ENCODE measurements around the gene HTATSF1. TPM values are rescaled to one million over a fixed set of nuclear protein-coding genes. Genes with fewer than 3 reads are reported as not detected.

HTATSF1 gene
- polyA plus RNA-seq, 3 donors, result 95.2 to 116 (median 104) TPM

GRCh38 chrX:136477026-136477425 lies 20.4 kb upstream of the HTATSF1 start:
- DNase-seq, result no peak

- peak; percentile 38 for DNase-seq
Measured at GRCh38 chrX:136480383-136480782, 17.0 kb upstream of the HTATSF1 start.

- no peak for DNase-seq
Measured at GRCh38 chrX:136487647-136488046, 9.7 kb upstream of the HTATSF1 start, which contains the start of gene BRS3. Gene BRS3 (plus strand): TSS chrX:136487947. CDS start chrX:136488115, 168 bp downstream.

GRCh38 chrX:136488706-136489105 lies 8.7 kb upstream of the HTATSF1 start:
- DNase-seq, result no peak

GRCh38 chrX:136491832-136492231 lies 5.6 kb upstream of the HTATSF1 start:
- DNase-seq, result no peak

- no peak for DNase-seq
Measured at GRCh38 chrX:136493011-136493410, 4.4 kb upstream of the HTATSF1 start.

GRCh38 chrX:136495043-136495442 lies 2.3 kb upstream of the HTATSF1 start:
- DNase-seq, result no peak

GRCh38 chrX:136496186-136496763 lies 1.1 kb upstream of the HTATSF1 start:
- DNase-seq, result no peak

GRCh38 chrX:136496764-136497555 lies 432 bp upstream of the HTATSF1 start:
- DNase-seq, result peak; percentile 86

- DNase-seq, result no peak
Measured at GRCh38 chrX:136519069-136519468, 21.7 kb downstream of the HTATSF1 start.

- no peak for DNase-seq
Measured at GRCh38 chrX:136523770-136524169, 26.4 kb downstream of the HTATSF1 start.

- peak; percentile 48 for DNase-seq
Measured at GRCh38 chrX:136525738-136526606, 28.6 kb downstream of the HTATSF1 start.

GRCh38 chrX:136528645-136529315 lies 31.4 kb downstream of the HTATSF1 start:
- no peak for DNase-seq

- no peak for DNase-seq
Measured at GRCh38 chrX:136529795-136530194, 32.4 kb downstream of the HTATSF1 start.

GRCh38 chrX:136531951-136532350 lies 34.6 kb downstream of the HTATSF1 start, which contains the start of gene VGLL1:
Gene VGLL1 (plus strand): TSS chrX:136532215. CDS start chrX:136536021, 3,806 bp downstream.
- DNase-seq, result no peak

- no peak for DNase-seq
Measured at GRCh38 chrX:136534131-136534530, 36.7 kb downstream of the HTATSF1 start.

GRCh38 chrX:136538811-136539210 lies 41.4 kb downstream of the HTATSF1 start:
- no peak for DNase-seq

- DNase-seq, result no peak
Measured at GRCh38 chrX:136540226-136540625, 42.8 kb downstream of the HTATSF1 start.

GRCh38 chrX:136541294-136541693 lies 43.9 kb downstream of the HTATSF1 start:
- no peak for DNase-seq

GRCh38 chrX:136542281-136542680 lies 44.9 kb downstream of the HTATSF1 start:
- no peak for DNase-seq

GRCh38 chrX:136546371-136546781 lies 49.0 kb downstream of the HTATSF1 start:
- DNase-seq, result no peak

GRCh38 chrX:136549226-136549625 lies 51.8 kb downstream of the HTATSF1 start:
- DNase-seq, result no peak

Data from renal pelvis (tissue), 4 donors.